Endothelial cell of umbilical vein (primary cell): ENCODE data around the gene EPDR1. TPM values are rescaled to one million over a fixed set of nuclear protein-coding genes. Genes with fewer than 3 reads are reported as not detected.

Experiments used
- BruUV-seq: library from RNA; stranded (reverse); fragments of 400-500 nt; replicated peaks from 2 replicates; lab custom pipeline; 2021; lab: Mats Ljungman, UMichigan
- CTCF ChIA-PET: fragments of 300-600, 350-600 bp; sonication (Branson Sonifier 250); formaldehyde crosslinking; loops from one replicate; lab custom pipeline; 2021; ENCODE audit warnings: antibody characterized with exemption, inconsistent platforms; lab: Charles Lee
- POLR2A ChIA-PET: fragments of 300-600, 350-600 bp; sonication (Branson Sonifier 250); formaldehyde crosslinking; loops from one replicate; lab custom pipeline; 2021; ENCODE audit warnings: antibody characterized with exemption, inconsistent platforms; lab: Charles Lee
- DNase-seq: peaks from one replicate; pipeline ENCODE4 v3.0.0-alpha.2; 2011; ENCODE audit warnings: low read depth, low spot score
- FAIRE-seq: peaks from 2 replicates; lab custom pipeline; 2011; peaks lifted over from hg19 to GRCh38; lab: Jason Lieb, UNC
- H2AFZ ChIP-seq: 2 replicates; pipeline ENCODE4 v1.6.0; 2012; ENCODE audit warnings: low read depth, low read length, control low read depth, inconsistent platforms
- H3K27ac ChIP-seq: 2 replicates; pipeline ENCODE4 v1.5.1; 2011; ENCODE audit warnings: low read depth, mild to moderate bottlenecking, control low read depth, low read length, moderate library complexity; ENCODE audit not compliant: insufficient read depth
- H3K27me3 ChIP-seq, 2 experiments: 2 replicates each; pipeline versions ENCODE4 v1.6.0 to v1.6.1; 2011; ENCODE audit warnings: low read length in 2 of 2, mixed read lengths in 1 of 2; ENCODE audit not compliant: control insufficient read depth in 2 of 2, insufficient read depth in 2 of 2
- H3K36me3 ChIP-seq, 2 experiments: 2 replicates in 1 of 2; 3 replicates in 1 of 2; pipeline ENCODE4 v1.5.1; 2011; ENCODE audit warnings: low read length in 2 of 2, mild to moderate bottlenecking in 1 of 2, moderate library complexity in 1 of 2; ENCODE audit not compliant: control insufficient read depth in 2 of 2, insufficient read depth in 2 of 2; ENCODE audit errors: extremely low read depth in 1 of 2
- H3K4me1 ChIP-seq: 3 replicates; pipeline ENCODE4 v1.5.1; 2011; ENCODE audit warnings: mild to moderate bottlenecking, low read length; ENCODE audit not compliant: control insufficient read depth, insufficient read depth; ENCODE audit errors: extremely low read depth
- H3K4me2 ChIP-seq: 2 replicates; pipeline ENCODE4 v1.6.1; 2011; ENCODE audit warnings: low read length, control low read depth, mixed read lengths; ENCODE audit not compliant: insufficient read depth
- H3K4me3 ChIP-seq, 3 experiments: fragments of 200-600 bp in 1 of 3; sonication (generic), shearing (Covaris generic) in 1 of 3; replicated peaks in 1 of 3; 2 replicates each; pipeline ENCODE4 v1.5.1; 2011 to 2016; ENCODE audit warnings: control low read depth in 3 of 3, low read length in 3 of 3, mild to moderate bottlenecking in 2 of 3, inconsistent platforms in 1 of 3, low read depth in 1 of 3, moderate library complexity in 1 of 3; ENCODE audit not compliant: insufficient read depth in 1 of 3
- H3K79me2 ChIP-seq: 2 replicates; pipeline ENCODE4 v1.6.0; 2012; ENCODE audit warnings: low read length, inconsistent platforms; ENCODE audit not compliant: control insufficient read depth, insufficient read depth
- H3K9ac ChIP-seq: replicated peaks from 2 replicates; pipeline ENCODE3; 2011; ENCODE audit warnings: low read length, control low read depth; ENCODE audit not compliant: insufficient read depth; ENCODE audit errors: extremely low read depth
- H3K9me1 ChIP-seq: replicated peaks from 3 replicates; pipeline ENCODE4 v1.6.0; 2011; ENCODE audit warnings: mild to moderate bottlenecking, low read length; ENCODE audit not compliant: control insufficient read depth, insufficient read depth; ENCODE audit errors: extremely low read depth
- H3K9me3 ChIP-seq: replicated peaks from 2 replicates; pipeline ENCODE4 v1.5.1; 2012; ENCODE audit warnings: low read length, inconsistent platforms; ENCODE audit not compliant: control insufficient read depth, insufficient read depth
- H4K20me1 ChIP-seq: replicated peaks from 2 replicates; pipeline ENCODE3; 2011; ENCODE audit warnings: mild to moderate bottlenecking, low read length; ENCODE audit not compliant: control insufficient read depth, insufficient read depth; ENCODE audit errors: extremely low read depth
- CTCF ChIP-seq, 2 donors: IDR thresholded peaks; 1 replicate in 1 of 2; 2 replicates in 1 of 2; pipeline ENCODE4 v1.5.1; 2011; ENCODE audit warnings: low read length in 2 of 2, mild to moderate bottlenecking in 2 of 2, moderate library complexity in 2 of 2, control low read depth in 1 of 2, inconsistent platforms in 1 of 2, low read depth in 1 of 2; ENCODE audit not compliant: insufficient read depth in 1 of 2; ENCODE audit errors: extremely low read depth in 1 of 2
- EZH2 ChIP-seq: IDR thresholded peaks from 2 replicates; pipeline ENCODE4 v1.6.1; 2012; ENCODE audit warnings: borderline replicate concordance, low read depth, mild to moderate bottlenecking, moderate library complexity, low read length, inconsistent platforms; ENCODE audit not compliant: severe bottlenecking
- FOS ChIP-seq: IDR thresholded peaks from 2 replicates; pipeline ENCODE4 v1.6.1; 2011; ENCODE audit warnings: mild to moderate bottlenecking, low read length, moderate library complexity, borderline replicate concordance; ENCODE audit not compliant: insufficient read depth
- GATA2 ChIP-seq: IDR thresholded peaks from 2 replicates; pipeline ENCODE4 v1.7.0; 2011; ENCODE audit warnings: low read depth, mild to moderate bottlenecking, moderate library complexity, mixed read lengths, low read length; ENCODE audit not compliant: insufficient read length, insufficient read depth
- JUN ChIP-seq: IDR thresholded peaks from 2 replicates; pipeline ENCODE4 v1.6.1; 2011; ENCODE audit warnings: borderline replicate concordance, low read depth; ENCODE audit not compliant: insufficient read length, insufficient read depth
- MAX ChIP-seq: IDR thresholded peaks from 2 replicates; pipeline ENCODE4 v1.6.1; 2011; ENCODE audit not compliant: insufficient read depth, insufficient read length
- MYC ChIP-seq: IDR thresholded peaks from one replicate; pipeline ENCODE4 v1.6.1; 2011; ENCODE audit warnings: mild to moderate bottlenecking, low read depth, low read length
- POLR2A ChIP-seq: IDR thresholded peaks from 2 replicates; pipeline ENCODE4 v1.6.1; 2012; ENCODE audit warnings: low read depth, mild to moderate bottlenecking, control low read depth, low read length
- POLR2AphosphoS5 ChIP-seq: IDR thresholded peaks from 2 replicates; pipeline ENCODE4 v1.6.1; 2012; ENCODE audit warnings: low read depth, mild to moderate bottlenecking, control low read depth, low read length, moderate library complexity; ENCODE audit not compliant: insufficient read depth
- dilution Hi-C: fragments of 300-500 bp; cut with MboI; formaldehyde crosslinking; loops from one replicate; pipeline ENCODE4 v1.15.0; 2019; ENCODE audit warnings: low sequenced_read_pairs; ENCODE audit not compliant: extremely low pct_ligation_motif_present
- intact Hi-C: fragments of 100-400 bp; cut with micrococcal nuclease; formaldehyde crosslinking; loops from one replicate; pipeline ENCODE4 v1.10.0; 2022
- polyA plus RNA-seq, 4 experiments: library from polyadenylated mRNA; depleted of rRNA in 3 of 4; stranded (reverse) in 3 of 4; unstranded in 1 of 4; fragments of >200 nt; gene quantifications; 2 replicates each; pipeline versions ENCODE4 v1.2.1 to v1.2.3, GENCODE V29; 2011 to 2012; ENCODE audit warnings: missing spikeins in 1 of 4
- total RNA-seq: library from RNA; stranded (reverse); gene quantifications from 2 replicates; pipeline ENCODE4 v1.2.3, GENCODE V29; 2021

Gene EPDR1
- total and polyA plus RNA-seq, 2 donors (not counting 3 experiments of a cell fraction or from before 2014, with no cell fraction given): 0.40 to 0.66 TPM

- Histone ChIP-seq H4K20me1 (no peaks in the 10 kb centered on the region), H3K9ac (no peak overlapping the region), H3K79me2 (no peaks in the 10 kb centered on the region), H3K27ac (no peak overlapping the region), H3K4me2 (no peak overlapping the region), H3K9me1 (no peaks in the 10 kb centered on the region), H3K36me3 (no peaks in the 10 kb centered on the region), H3K4me3 (no peak overlapping the region), H2AFZ (no peak overlapping the region), H3K4me1 (no peaks in the 10 kb centered on the region), H3K9me3 (no peaks in the 10 kb centered on the region), H3K27me3 (no peaks in the 10 kb centered on the region)
- DNase-seq: no peak
- intact Hi-C loops: no loop called here
- TF ChIP-seq EZH2: no peak
- TF ChIP-seq MAX: no peak
- TF ChIP-seq FOS: no peak
- TF ChIP-seq JUN: no peak
- no peak for TF ChIP-seq GATA2
- no peak for TF ChIP-seq MYC
- TF ChIP-seq POLR2A: no peak
- TF ChIP-seq POLR2AphosphoS5: no peak
- TF ChIP-seq CTCF (IDR thresholded peaks at IDR 0.05; ENCODE audit: extremely low read depth in 1 of 2, insufficient read depth in 1 of 2, low read depth in 1 of 2, low read length in 2 of 2): no peak
- ChIA-PET CTCF (no interaction called here), POLR2A (no interaction called here)
- dilution Hi-C loops: no loop called here
- no TSS peak for BruUV-seq
- no peak for FAIRE-seq
Measured at GRCh38 chr7:37973915-37974314, 53.5 kb downstream of the EPDR1 start.
